Mononuclear cell (primary cell): ENCODE results near the gene ARID1B. TPM values are rescaled to one million over a fixed set of nuclear protein-coding genes. Genes with fewer than 3 reads are reported as not detected.

Experiments used
- H3K27me3 ChIP-seq: 2 replicates; pipeline ENCODE4 v1.6.0; 2011; ENCODE audit warnings: low read length, control low read depth; ENCODE audit not compliant: insufficient read depth
- H3K4me1 ChIP-seq: 2 replicates; pipeline ENCODE4 v1.5.1; 2011; ENCODE audit warnings: mild to moderate bottlenecking, low read length, control low read depth; ENCODE audit not compliant: insufficient read depth
- H3K4me3 ChIP-seq: 2 replicates; pipeline ENCODE4 v1.5.1; 2011; ENCODE audit warnings: mild to moderate bottlenecking, low read length, moderate library complexity
- H3K9me3 ChIP-seq: 2 replicates; pipeline ENCODE4 v1.5.1; 2011; ENCODE audit warnings: low read depth, mild to moderate bottlenecking, control low read depth, low read length
- total RNA-seq: library from RNA; depleted of rRNA; stranded (reverse); fragments of >200 nt; gene quantifications from one replicate; pipeline ENCODE4 v1.2.3, GENCODE V29; 2012

Gene ARID1B
- total RNA-seq, 1 donor = 107 TPM

GRCh38 chr6:157075549-157076450 lies 298.6 kb downstream of the ARID1B start:
- H3K4me3 ChIP-seq = no peak overlapping the region
- H3K27me3 ChIP-seq = no peaks in the 10 kb centered on the region
- no peaks in the 10 kb centered on the region for H3K9me3 ChIP-seq
- peaks cover 10% of the 10 kb centered on the region for H3K4me1 ChIP-seq

GRCh38 chr6:157076451-157076822 lies 299.3 kb downstream of the ARID1B start:
- Histone ChIP-seq H3K4me3 (no peak overlapping the region), H3K9me3 (no peaks in the 10 kb centered on the region), H3K4me1 (peaks cover 10% of the 10 kb centered on the region), H3K27me3 (no peaks in the 10 kb centered on the region)

- no peak overlapping the region for H3K4me3 ChIP-seq
- no peaks in the 10 kb centered on the region for H3K9me3 ChIP-seq
- no peaks in the 10 kb centered on the region for H3K27me3 ChIP-seq
- peaks cover 14% of the 10 kb centered on the region for H3K4me1 ChIP-seq
These were observed 300.1 kb downstream of the ARID1B start for GRCh38 chr6:157077251-157077650.

GRCh38 chr6:157078326-157078725 lies 301.1 kb downstream of the ARID1B start:
- no peaks in the 10 kb centered on the region for H3K27me3 ChIP-seq
- peaks cover 14% of the 10 kb centered on the region for H3K4me1 ChIP-seq
- H3K9me3 ChIP-seq = no peaks in the 10 kb centered on the region
- no peak overlapping the region for H3K4me3 ChIP-seq

GRCh38 chr6:157079277-157079676 lies 302.1 kb downstream of the ARID1B start:
- Histone ChIP-seq H3K4me1 (peaks cover 14% of the 10 kb centered on the region), H3K9me3 (no peaks in the 10 kb centered on the region), H3K27me3 (no peaks in the 10 kb centered on the region), H3K4me3 (no peak overlapping the region)

GRCh38 chr6:157079771-157080170 lies 302.6 kb downstream of the ARID1B start:
- no peaks in the 10 kb centered on the region for H3K9me3 ChIP-seq
- peaks cover 14% of the 10 kb centered on the region for H3K4me1 ChIP-seq
- no peaks in the 10 kb centered on the region for H3K27me3 ChIP-seq
- no peak overlapping the region for H3K4me3 ChIP-seq

GRCh38 chr6:157080986-157081391 lies 303.8 kb downstream of the ARID1B start:
- H3K4me1 ChIP-seq = peaks cover 11% of the 10 kb centered on the region
- no peak overlapping the region for H3K4me3 ChIP-seq
- no peaks in the 10 kb centered on the region for H3K27me3 ChIP-seq
- H3K9me3 ChIP-seq = no peaks in the 10 kb centered on the region

- H3K4me1 ChIP-seq = peaks cover 11% of the 10 kb centered on the region
These were observed 306.2 kb downstream of the ARID1B start for GRCh38 chr6:157083343-157083742.

GRCh38 chr6:157086632-157087031 lies 309.5 kb downstream of the ARID1B start:
- peaks cover 5% of the 10 kb centered on the region for H3K4me1 ChIP-seq
- no peaks in the 10 kb centered on the region for H3K27me3 ChIP-seq
- H3K4me3 ChIP-seq = no peak overlapping the region
- H3K9me3 ChIP-seq = no peaks in the 10 kb centered on the region

More at GRCh38 chr6:157083343-157083742, 306.2 kb downstream of the ARID1B start:
- no peaks in the 10 kb centered on the region for H3K27me3 ChIP-seq
- no peaks in the 10 kb centered on the region for H3K9me3 ChIP-seq
- no peak overlapping the region for H3K4me3 ChIP-seq

- Histone ChIP-seq H3K4me3 (no peak overlapping the region), H3K27me3 (no peaks in the 10 kb centered on the region), H3K9me3 (no peaks in the 10 kb centered on the region), H3K4me1 (no peaks in the 10 kb centered on the region)
These were observed 310.8 kb downstream of the ARID1B start for GRCh38 chr6:157087974-157088373.

GRCh38 chr6:157088841-157089240 lies 311.7 kb downstream of the ARID1B start:
- Histone ChIP-seq H3K9me3 (no peaks in the 10 kb centered on the region), H3K4me1 (no peaks in the 10 kb centered on the region), H3K27me3 (no peaks in the 10 kb centered on the region), H3K4me3 (no peak overlapping the region)

- Histone ChIP-seq H3K4me3 (no peak overlapping the region), H3K4me1 (no peaks in the 10 kb centered on the region), H3K27me3 (no peaks in the 10 kb centered on the region), H3K9me3 (no peaks in the 10 kb centered on the region)
These were observed 312.1 kb downstream of the ARID1B start for GRCh38 chr6:157089258-157089657.

GRCh38 chr6:157089851-157090250 lies 312.7 kb downstream of the ARID1B start:
- no peaks in the 10 kb centered on the region for H3K4me1 ChIP-seq
- H3K4me3 ChIP-seq = no peak overlapping the region
- no peaks in the 10 kb centered on the region for H3K27me3 ChIP-seq
- H3K9me3 ChIP-seq = no peaks in the 10 kb centered on the region

GRCh38 chr6:157090736-157091135 lies 313.6 kb downstream of the ARID1B start:
- H3K9me3 ChIP-seq = no peaks in the 10 kb centered on the region
- no peak overlapping the region for H3K4me3 ChIP-seq
- H3K27me3 ChIP-seq = no peaks in the 10 kb centered on the region
- H3K4me1 ChIP-seq = no peaks in the 10 kb centered on the region

GRCh38 chr6:157091243-157091642 lies 314.1 kb downstream of the ARID1B start:
- H3K9me3 ChIP-seq = no peaks in the 10 kb centered on the region
- no peaks in the 10 kb centered on the region for H3K4me1 ChIP-seq
- no peaks in the 10 kb centered on the region for H3K27me3 ChIP-seq
- H3K4me3 ChIP-seq = no peak overlapping the region
